OCI-LY7 (cell line): ENCODE data around the gene MMP1. TPM values are rescaled to one million over a fixed set of nuclear protein-coding genes. Genes with fewer than 3 reads are reported as not detected.

Experiments used
- BruUV-seq: library from RNA; stranded (reverse); fragments of 400-500 nt; replicated peaks from 2 replicates; lab custom pipeline; 2021; lab: Mats Ljungman, UMichigan
- CTCF ChIA-PET: fragments of 300-600 bp; sonication (Branson Sonifier 250); formaldehyde crosslinking; loops from one replicate; lab custom pipeline; 2022; ENCODE audit warnings: antibody characterized with exemption; ENCODE audit not compliant: unreplicated experiment; lab: Charles Lee
- POLR2A ChIA-PET: fragments of 300-600 bp; sonication (Branson Sonifier 250); formaldehyde crosslinking; loops from one replicate; lab custom pipeline; 2022; ENCODE audit warnings: antibody characterized with exemption; lab: Charles Lee
- DNase-seq: peaks from one replicate; pipeline ENCODE4 v3.0.0-alpha.2; 2015; ENCODE audit warnings: low spot score
- H2AFZ ChIP-seq: fragments of 200-600 bp; sonication (generic), shearing (Covaris generic); 2 replicates; pipeline ENCODE4 v1.6.1; 2014; ENCODE audit warnings: mild to moderate bottlenecking, antibody characterized with exemption, low read length, moderate library complexity
- H3K27ac ChIP-seq: fragments of 200-600 bp; sonication (generic); 2 replicates; pipeline ENCODE4 v1.5.1; 2014; ENCODE audit warnings: mixed run types, low read depth, mild to moderate bottlenecking, moderate library complexity, low read length, inconsistent platforms; ENCODE audit not compliant: poor library complexity, severe bottlenecking
- H3K36me3 ChIP-seq: fragments of 200-600 bp; sonication (generic); 2 replicates; pipeline ENCODE4 v1.6.1; 2014; ENCODE audit warnings: mild to moderate bottlenecking, antibody characterized with exemption, low read length, moderate library complexity, mixed read lengths; ENCODE audit not compliant: insufficient read depth
- H3K4me1 ChIP-seq: fragments of 200-600 bp; sonication (generic); 2 replicates; pipeline ENCODE4 v1.5.1; 2014; ENCODE audit warnings: mild to moderate bottlenecking, low read length; ENCODE audit not compliant: insufficient read depth, poor library complexity, severe bottlenecking
- H3K4me2 ChIP-seq: fragments of 200-600 bp; sonication (generic); 2 replicates; pipeline ENCODE4 v1.6.1; 2014; ENCODE audit warnings: mild to moderate bottlenecking, low read length
- H3K4me3 ChIP-seq: fragments of 200-600 bp; sonication (generic); 2 replicates; pipeline ENCODE4 v1.5.1; 2014; ENCODE audit warnings: mild to moderate bottlenecking, low read depth, low read length; ENCODE audit not compliant: poor library complexity, severe bottlenecking
- H3K79me2 ChIP-seq: fragments of 200-600 bp; sonication (generic); 2 replicates; pipeline ENCODE4 v1.6.1; 2016; ENCODE audit warnings: low read depth, mild to moderate bottlenecking, low read length, moderate library complexity, mixed read lengths; ENCODE audit not compliant: insufficient read depth
- H3K9me2 ChIP-seq: fragments of 200-600 bp; sonication (generic); 2 replicates; pipeline ENCODE4 v1.6.1; 2016; ENCODE audit warnings: mild to moderate bottlenecking, low read length, mixed read lengths; ENCODE audit not compliant: insufficient read depth
- H3K9me3 ChIP-seq: fragments of 200-600 bp; sonication (generic); 2 replicates; pipeline ENCODE4 v1.6.1; 2014; ENCODE audit warnings: mild to moderate bottlenecking, mixed run types, low read length, mixed read lengths
- H4K20me1 ChIP-seq: fragments of 200-600 bp; sonication (generic); 2 replicates; pipeline ENCODE4 v1.6.1; 2014; ENCODE audit warnings: mild to moderate bottlenecking, antibody characterized with exemption, low read length, moderate library complexity, mixed read lengths; ENCODE audit not compliant: insufficient read depth
- CTCF ChIP-seq: fragments of 200-600 bp; sonication (generic); conservative IDR thresholded peaks from 2 replicates; pipeline ENCODE4 v1.5.1; 2014; ENCODE audit warnings: mild to moderate bottlenecking, antibody characterized with exemption, low read length, moderate library complexity, mixed read lengths
- EZH2phosphoT487 ChIP-seq: fragments of 200-600 bp; sonication (generic); IDR thresholded peaks from 2 replicates; pipeline ENCODE4 v1.6.1; 2018; ENCODE audit warnings: low read depth, borderline replicate concordance, mild to moderate bottlenecking, mixed run types, antibody characterized with exemption, low read length, moderate library complexity, mixed read lengths
- intact Hi-C: fragments of 100-400 bp; cut with micrococcal nuclease; formaldehyde crosslinking; loops from one replicate; pipeline ENCODE4 v1.10.0; 2022; ENCODE audit not compliant: unreplicated experiment
- total RNA-seq, 2 experiments: library from RNA; depleted of rRNA in 1 of 2; stranded (reverse); fragments of >200 nt in 1 of 2; shearing (Covaris generic) in 1 of 2; gene quantifications; 2 replicates each; pipeline ENCODE4 v1.2.3, GENCODE V29; 2014 to 2022

MMP1 gene
- total RNA-seq, 2 experiments from 2014 or later = not detected

DNA sequence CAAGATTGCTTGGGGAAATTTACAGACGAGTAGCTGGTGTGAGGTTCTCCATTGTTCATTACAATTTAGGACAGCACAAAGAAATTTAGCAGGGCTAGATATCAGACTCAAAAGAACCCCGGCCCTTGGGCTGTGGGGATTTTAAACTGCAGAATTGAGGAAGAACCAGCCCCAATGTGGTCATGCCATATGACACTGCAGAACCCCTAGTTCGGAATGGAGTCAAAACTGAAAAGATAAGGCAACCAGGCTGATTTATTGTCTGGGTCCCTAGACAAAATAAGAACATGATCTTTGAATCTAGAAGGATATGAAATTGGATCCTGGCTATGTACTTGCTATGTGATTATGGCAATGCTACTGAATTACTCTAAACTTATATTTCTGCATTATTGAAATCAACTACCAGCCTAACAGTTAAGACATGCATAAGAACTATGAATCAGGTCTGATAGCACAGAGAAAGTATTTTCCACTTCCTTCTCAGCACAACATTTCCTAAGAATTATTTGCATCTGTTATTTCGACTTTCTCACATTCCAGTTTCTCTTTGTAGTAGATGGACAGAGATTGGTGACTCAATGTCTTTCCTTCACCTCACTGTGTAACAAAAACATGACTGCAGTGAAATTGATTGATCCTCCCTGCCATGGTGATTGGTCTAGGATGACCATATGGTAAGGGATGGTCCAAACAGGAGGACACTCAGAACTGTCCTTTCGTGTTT is 32.2 kb upstream of the MMP1 start:
- H4K20me1 ChIP-seq = no peaks in the 10 kb centered on the region
- no peak overlapping the region for H3K27ac ChIP-seq
- no TSS peak for BruUV-seq
- POLR2A ChIA-PET = no interaction called here
- no peaks in the 10 kb centered on the region for H3K79me2 ChIP-seq
- H3K4me1 ChIP-seq = no peaks in the 10 kb centered on the region
- TF ChIP-seq CTCF = no peak
- TF ChIP-seq EZH2phosphoT487 = no peak
- DNase-seq = no peak
- no peak overlapping the region for H3K4me3 ChIP-seq
- CTCF ChIA-PET = no interaction called here
- no peaks in the 10 kb centered on the region for H3K9me3 ChIP-seq
- H3K4me2 ChIP-seq = no peak overlapping the region
- no peaks in the 10 kb centered on the region for H3K9me2 ChIP-seq
- no peaks in the 10 kb centered on the region for H3K36me3 ChIP-seq
- H2AFZ ChIP-seq = no peak overlapping the region
- intact Hi-C loops = no loop called here

GRCh38 chr11:102829316-102830000 is 31.5 kb upstream of the MMP1 start:
- TF ChIP-seq EZH2phosphoT487 (no peak), CTCF (no peak)
- Histone ChIP-seq H3K9me3 (no peaks in the 10 kb centered on the region), H2AFZ (no peak overlapping the region), H3K36me3 (no peaks in the 10 kb centered on the region), H3K4me1 (no peaks in the 10 kb centered on the region), H3K27ac (no peak overlapping the region), H3K4me2 (no peak overlapping the region), H3K4me3 (no peak overlapping the region), H3K9me2 (no peaks in the 10 kb centered on the region), H4K20me1 (no peaks in the 10 kb centered on the region), H3K79me2 (no peaks in the 10 kb centered on the region)
- ChIA-PET CTCF (no interaction called here), POLR2A (no interaction called here)
- intact Hi-C loops = no loop called here
- no peak for DNase-seq
- BruUV-seq = no TSS peak

- Histone ChIP-seq H4K20me1 (no peaks in the 10 kb centered on the region), H3K79me2 (no peaks in the 10 kb centered on the region), H3K9me2 (no peaks in the 10 kb centered on the region), H2AFZ (no peak overlapping the region), H3K4me2 (no peak overlapping the region), H3K4me3 (no peak overlapping the region), H3K9me3 (no peaks in the 10 kb centered on the region), H3K4me1 (no peaks in the 10 kb centered on the region), H3K27ac (no peak overlapping the region), H3K36me3 (no peaks in the 10 kb centered on the region)
- CTCF ChIA-PET = no interaction called here
- POLR2A ChIA-PET = no interaction called here
- DNase-seq = no peak
- TF ChIP-seq CTCF (no peak), EZH2phosphoT487 (no peak)
- intact Hi-C loops = no loop called here
- no TSS peak for BruUV-seq
These were observed 26.6 kb upstream of the MMP1 start for GRCh38 chr11:102824556-102824955.
